ENCODE data around the gene DHX30.
A peak's percentile ranks its signal among the peaks of the same experiment; 100 is the strongest.

Gene DHX30

DNA sequence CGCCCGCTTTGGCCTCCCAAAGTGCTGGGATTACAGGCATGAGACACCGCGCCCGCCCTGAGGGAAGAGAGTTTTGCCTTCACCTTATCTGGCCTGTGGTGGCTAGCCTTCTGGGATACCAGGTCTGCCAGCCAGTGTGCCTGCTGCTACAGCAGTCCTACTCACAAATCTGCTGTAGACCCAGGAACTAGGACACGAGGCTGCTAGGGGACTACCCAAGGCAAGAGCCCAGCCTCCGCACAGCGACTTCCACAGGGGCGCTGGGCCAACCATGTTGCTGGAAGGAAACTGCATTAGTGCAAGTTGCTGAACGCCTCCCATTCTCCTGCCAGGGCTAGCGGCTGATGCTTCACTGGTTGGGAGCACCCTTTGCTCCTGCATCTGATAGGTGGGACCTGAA, 53.7 kb downstream of the DHX30 start:
- TF ChIP-seq TAF1 (IDR thresholded peaks at IDR 0.05; ENCODE audit: low read depth, low read length) (no peak), PAX5 (IDR thresholded peaks at IDR 0.05; ENCODE audit: insufficient read depth, low read length, severe bottlenecking) (no peak), POLR2AphosphoS5 (IDR thresholded peaks at IDR 0.05; ENCODE audit: low read depth, low read length) (no peak), POU2F2 (IDR thresholded peaks at IDR 0.05; ENCODE audit: low read depth, low read length) (no peak), SPI1 (IDR thresholded peaks at IDR 0.05; ENCODE audit: low read depth, low read length) (no peak), POLR2A (IDR thresholded peaks at IDR 0.05; ENCODE audit: low read depth, low read length) (no peak)
- FAIRE-seq, result no peak
- DNase-seq (ENCODE audit: insufficient read length, low spot score), result no peak

DNA sequence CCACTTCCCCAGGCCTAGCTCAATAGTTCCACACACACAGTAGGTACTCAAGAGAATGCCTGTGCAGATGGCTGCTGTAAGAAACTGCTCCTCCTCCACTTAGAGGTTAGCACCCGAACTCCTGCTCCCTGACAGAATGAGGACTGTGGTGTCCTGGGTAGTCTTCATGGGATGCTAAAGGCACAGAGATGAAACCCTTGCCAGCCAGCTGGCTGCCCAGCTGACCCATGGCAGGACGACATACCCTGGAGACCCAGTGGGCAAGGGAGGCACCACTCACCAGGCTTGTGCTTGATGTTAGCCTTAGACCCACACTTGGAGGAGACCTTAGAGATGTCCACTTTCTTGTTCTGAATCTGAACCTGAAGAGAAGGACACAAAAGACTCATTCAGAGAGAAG, 54.2 kb downstream of the DHX30 start:
- TF ChIP-seq POLR2A (IDR thresholded peaks at IDR 0.05; ENCODE audit: low read depth, low read length), result no peak
- TF ChIP-seq SPI1 (IDR thresholded peaks at IDR 0.05; ENCODE audit: low read depth, low read length), result no peak
- no peak for TF ChIP-seq POU2F2 (IDR thresholded peaks at IDR 0.05; ENCODE audit: low read depth, low read length)
- no peak for TF ChIP-seq TAF1 (IDR thresholded peaks at IDR 0.05; ENCODE audit: low read depth, low read length)
- DNase-seq (ENCODE audit: insufficient read length, low spot score) (no peak), FAIRE-seq (no peak)

DNA sequence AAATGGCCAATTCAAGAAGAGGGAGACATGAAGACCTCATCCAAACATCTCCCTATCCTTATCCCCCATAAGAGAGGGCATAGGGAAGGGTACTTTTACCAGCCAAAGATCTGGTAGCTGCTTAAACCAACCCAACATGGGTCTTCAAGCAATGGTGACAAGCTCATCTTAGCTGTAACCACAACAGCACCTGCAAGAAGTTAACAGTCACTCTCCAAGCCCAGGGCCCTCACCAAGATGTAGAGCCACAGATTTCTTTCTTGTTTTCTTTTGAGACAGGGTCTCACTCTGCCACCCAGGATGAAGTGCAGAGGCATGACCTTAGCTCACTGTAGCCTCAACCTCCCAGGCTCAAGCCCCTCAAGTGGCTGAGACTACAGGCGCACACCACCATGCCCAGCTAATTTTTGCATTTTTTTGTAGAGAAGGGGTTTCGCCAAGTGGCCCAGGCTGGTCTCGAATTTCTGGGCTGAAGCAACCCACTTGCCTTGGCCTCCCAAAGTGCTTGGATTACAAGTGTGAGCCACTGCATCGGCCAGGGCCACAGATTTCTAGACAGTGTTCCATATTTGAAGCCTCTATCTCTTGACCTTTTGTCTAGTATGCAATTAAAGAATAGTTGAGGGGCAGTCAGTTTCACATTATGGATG, 57.1 kb downstream of the DHX30 start:
- DNase-seq (ENCODE audit: insufficient read length, low spot score), result no peak
- no peak for FAIRE-seq
- no peak for TF ChIP-seq SPI1 (IDR thresholded peaks at IDR 0.05; ENCODE audit: low read depth, low read length)

DNA sequence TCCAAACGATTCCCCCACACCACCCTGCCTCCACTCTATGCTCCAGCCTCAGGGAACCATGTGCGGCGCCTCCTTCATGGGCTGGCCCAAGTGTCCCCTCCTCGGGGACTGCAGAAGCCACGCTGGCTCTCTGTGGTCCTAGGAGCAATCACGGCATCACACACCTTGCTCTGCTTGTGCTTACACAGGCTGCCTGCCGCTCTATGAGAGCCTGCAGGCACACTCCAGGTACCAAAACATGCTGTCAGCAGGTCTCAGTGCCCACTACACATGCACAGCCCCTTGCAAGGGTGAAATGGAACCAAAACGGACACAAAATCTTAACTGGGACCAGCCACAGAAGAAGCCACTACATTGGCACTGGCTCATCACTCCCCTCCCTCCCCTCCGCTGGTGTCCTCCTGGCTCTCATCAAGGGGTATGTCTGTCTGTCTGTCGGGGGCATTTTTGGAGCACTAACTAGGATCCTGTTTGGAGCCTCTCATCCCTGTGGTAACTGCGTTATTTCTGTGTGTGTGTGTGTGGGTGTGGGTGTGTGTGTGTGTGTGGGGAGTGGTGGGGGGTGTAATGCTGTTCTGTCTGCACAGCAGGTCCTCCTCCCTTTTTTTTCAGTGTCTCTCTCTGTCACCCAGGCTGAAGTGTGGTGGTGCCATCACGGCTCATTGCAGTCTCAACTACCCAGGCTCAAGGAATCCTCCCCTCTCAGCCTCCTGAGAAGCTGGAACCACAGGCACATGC, 60.6 kb downstream of the DHX30 start:
- FAIRE-seq, result no peak
- TF ChIP-seq TAF1 (IDR thresholded peaks at IDR 0.05; ENCODE audit: low read depth, low read length), result no peak
- no peak for TF ChIP-seq PAX5 (IDR thresholded peaks at IDR 0.05; ENCODE audit: insufficient read depth, low read length, severe bottlenecking)
- no peak for TF ChIP-seq POU2F2 (IDR thresholded peaks at IDR 0.05; ENCODE audit: low read depth, low read length)
- no peak for DNase-seq (ENCODE audit: insufficient read length, low spot score)

DNA sequence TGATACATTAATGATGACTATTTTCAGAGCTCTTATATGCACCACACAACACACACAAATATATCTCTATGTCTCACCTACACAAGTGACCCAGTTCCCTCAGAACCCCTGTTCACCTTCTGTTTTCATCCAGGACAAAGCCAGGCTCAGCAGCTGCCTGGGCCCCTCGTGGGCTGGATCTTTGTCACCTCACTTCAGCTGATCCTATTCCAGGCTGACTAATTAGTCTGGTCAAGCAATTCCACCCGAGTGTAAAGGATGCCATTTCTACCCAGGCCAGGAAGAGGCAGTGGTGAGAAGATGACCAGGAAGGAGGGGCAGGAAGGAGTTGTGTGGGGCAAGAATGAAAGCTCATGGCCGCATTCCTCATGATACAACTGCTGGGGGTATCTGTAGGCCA, 62.3 kb downstream of the DHX30 start:
- DNase-seq (ENCODE audit: insufficient read length, low spot score) (no peak), FAIRE-seq (no peak)
- TF ChIP-seq TAF1 (IDR thresholded peaks at IDR 0.05; ENCODE audit: low read depth, low read length), result no peak
- TF ChIP-seq POLR2AphosphoS5 (IDR thresholded peaks at IDR 0.05; ENCODE audit: low read depth, low read length), result no peak
- TF ChIP-seq POLR2A (IDR thresholded peaks at IDR 0.05; ENCODE audit: low read depth, low read length), result no peak
- TF ChIP-seq SPI1 (IDR thresholded peaks at IDR 0.05; ENCODE audit: low read depth, low read length), result no peak
- TF ChIP-seq PAX5 (IDR thresholded peaks at IDR 0.05; ENCODE audit: insufficient read depth, low read length, severe bottlenecking), result no peak
- TF ChIP-seq POU2F2 (IDR thresholded peaks at IDR 0.05; ENCODE audit: low read depth, low read length), result no peak

- no peak for TF ChIP-seq POLR2AphosphoS5 (IDR thresholded peaks at IDR 0.05; ENCODE audit: low read depth, low read length)
- FAIRE-seq (no peak), DNase-seq (ENCODE audit: insufficient read length, low spot score) (no peak)
Measured at GRCh38 chr3:47867451-47868044, 64.6 kb downstream of the DHX30 start.

GRCh38 chr3:47868306-47868705, 65.4 kb downstream of the DHX30 start:
- TF ChIP-seq POLR2A (IDR thresholded peaks at IDR 0.05; ENCODE audit: low read depth, low read length) (no peak), PAX5 (IDR thresholded peaks at IDR 0.05; ENCODE audit: insufficient read depth, low read length, severe bottlenecking) (no peak), SPI1 (IDR thresholded peaks at IDR 0.05; ENCODE audit: low read depth, low read length) (no peak), POU2F2 (IDR thresholded peaks at IDR 0.05; ENCODE audit: low read depth, low read length) (no peak), POLR2AphosphoS5 (IDR thresholded peaks at IDR 0.05; ENCODE audit: low read depth, low read length) (no peak)
- no peak for FAIRE-seq
- no peak for DNase-seq (ENCODE audit: insufficient read length, low spot score)

DNA sequence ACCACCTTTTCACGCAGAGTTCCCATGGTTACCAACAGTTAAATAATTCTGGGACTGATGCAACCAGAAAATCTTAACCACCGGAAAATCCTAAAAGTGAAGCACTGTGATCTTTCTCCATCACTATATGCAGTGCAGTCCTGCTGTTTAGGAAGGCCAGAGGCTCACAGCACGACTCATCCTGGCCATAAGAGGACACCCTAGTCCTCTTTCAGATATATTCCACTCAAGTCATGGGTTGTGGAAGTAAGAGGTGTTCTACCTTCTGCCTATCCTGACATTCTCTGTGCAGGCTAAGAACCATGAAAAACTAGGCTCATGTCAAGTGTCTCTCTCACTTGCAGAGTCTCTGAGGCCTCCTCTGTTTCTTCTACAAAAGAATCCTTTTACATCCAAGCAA, 67.2 kb downstream of the DHX30 start:
- FAIRE-seq (no peak), DNase-seq (ENCODE audit: insufficient read length, low spot score) (no peak)
- TF ChIP-seq POU2F2 (IDR thresholded peaks at IDR 0.05; ENCODE audit: low read depth, low read length) (no peak), POLR2A (IDR thresholded peaks at IDR 0.05; ENCODE audit: low read depth, low read length) (no peak)

DNA sequence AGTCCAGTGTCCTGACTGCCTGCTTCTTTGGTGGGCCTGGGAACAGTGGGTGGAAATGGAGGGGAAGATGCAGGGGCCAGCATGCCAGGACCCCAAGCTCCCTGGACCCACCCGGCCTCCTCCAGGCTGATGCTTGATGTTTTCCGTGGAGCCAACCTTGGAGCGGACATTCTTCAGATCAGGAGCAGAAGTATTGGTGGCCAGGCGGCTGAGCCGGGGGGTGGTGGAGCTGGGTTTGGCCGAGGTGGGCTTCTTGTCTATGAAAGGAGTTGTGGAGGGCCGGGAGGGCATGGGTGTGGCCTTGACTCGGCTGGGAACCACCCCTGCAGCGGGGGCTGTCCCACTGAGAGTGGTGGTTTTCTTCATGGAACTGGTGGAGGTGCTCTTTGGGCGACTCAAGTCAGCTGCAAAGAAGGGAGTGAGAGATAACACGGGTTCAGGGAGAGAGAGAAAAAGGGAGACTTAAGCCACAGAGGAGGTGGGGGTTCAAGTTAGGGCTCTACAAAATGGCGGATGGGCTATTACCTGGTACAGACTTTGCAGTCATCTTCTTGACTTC, 67.8 kb downstream of the DHX30 start:
- FAIRE-seq, result no peak
- DNase-seq (ENCODE audit: insufficient read length, low spot score), result no peak
- TF ChIP-seq POLR2A (IDR thresholded peaks at IDR 0.05; ENCODE audit: low read depth, low read length), result no peak
- no peak for TF ChIP-seq PAX5 (IDR thresholded peaks at IDR 0.05; ENCODE audit: insufficient read depth, low read length, severe bottlenecking)
- no peak for TF ChIP-seq POU2F2 (IDR thresholded peaks at IDR 0.05; ENCODE audit: low read depth, low read length)
- no peak for TF ChIP-seq POLR2AphosphoS5 (IDR thresholded peaks at IDR 0.05; ENCODE audit: low read depth, low read length)
- TF ChIP-seq TAF1 (IDR thresholded peaks at IDR 0.05; ENCODE audit: low read depth, low read length), result no peak
- no peak for TF ChIP-seq SPI1 (IDR thresholded peaks at IDR 0.05; ENCODE audit: low read depth, low read length)

GRCh38 chr3:47871389-47871788, 68.5 kb downstream of the DHX30 start:
- DNase-seq (ENCODE audit: insufficient read length, low spot score), result no peak
- peak; percentile 35 for FAIRE-seq

More at GRCh38 chr3:47871389-47871788, 68.5 kb downstream of the DHX30 start:
- TF ChIP-seq TAF1 (IDR thresholded peaks at IDR 0.05; ENCODE audit: low read depth, low read length) (no peak), SPI1 (IDR thresholded peaks at IDR 0.05; ENCODE audit: low read depth, low read length) (no peak), POU2F2 (IDR thresholded peaks at IDR 0.05; ENCODE audit: low read depth, low read length) (no peak), POLR2AphosphoS5 (IDR thresholded peaks at IDR 0.05; ENCODE audit: low read depth, low read length) (no peak), POLR2A (IDR thresholded peaks at IDR 0.05; ENCODE audit: low read depth, low read length) (no peak), PAX5 (IDR thresholded peaks at IDR 0.05; ENCODE audit: insufficient read depth, low read length, severe bottlenecking) (no peak)
